GM21528 (cell line): ENCODE measurements around the gene PTAR1.

Experiments used
- ATAC-seq: cut with Tn5 transposase; IDR thresholded peaks from one replicate; pipeline ENCODE4 v1.9.1; 2021; ENCODE audit warnings: mild to moderate bottlenecking, moderate library complexity; ENCODE audit not compliant: unreplicated experiment, low FRiP score

The PTAR1 gene

DNA sequence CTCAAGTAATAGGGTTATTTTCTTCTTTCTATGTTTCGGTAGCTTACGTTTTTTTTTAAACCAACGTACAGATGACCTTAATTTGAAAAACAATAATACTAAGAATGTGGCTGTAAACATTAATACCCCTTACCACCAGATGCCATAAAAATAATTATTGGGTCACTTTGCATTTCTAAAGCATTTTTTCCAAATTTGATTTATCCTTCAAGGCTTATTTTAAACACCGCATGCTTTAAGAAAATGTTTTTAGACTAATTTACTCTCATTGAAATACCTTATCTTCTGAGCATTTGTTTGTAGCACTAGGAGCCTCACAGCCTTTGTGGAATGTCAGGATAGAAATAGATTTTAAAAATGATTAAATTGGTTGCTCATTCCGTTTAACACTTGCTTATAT lies 81.9 kb downstream of the PTAR1 start:
- no peak for ATAC-seq

DNA sequence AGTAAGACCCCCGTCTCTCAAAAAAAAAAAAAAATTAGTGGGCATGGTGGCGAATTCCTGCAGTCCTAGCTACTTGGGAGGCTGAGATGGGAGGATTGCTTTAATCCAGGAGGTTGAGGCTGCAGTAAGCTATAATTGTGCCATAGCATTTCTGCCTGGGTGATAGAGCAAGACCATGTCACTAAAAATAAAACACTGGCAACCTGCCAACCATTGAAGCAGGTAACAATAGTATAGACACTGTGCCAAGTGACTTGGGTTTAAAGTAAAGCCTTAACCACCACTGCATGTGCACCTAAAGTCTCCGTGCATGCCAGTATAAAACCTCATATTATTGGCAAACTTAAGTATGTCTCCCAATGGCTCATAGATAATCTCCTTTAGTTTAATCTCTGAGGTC lies 84.2 kb downstream of the PTAR1 start:
- no peak for ATAC-seq

DNA sequence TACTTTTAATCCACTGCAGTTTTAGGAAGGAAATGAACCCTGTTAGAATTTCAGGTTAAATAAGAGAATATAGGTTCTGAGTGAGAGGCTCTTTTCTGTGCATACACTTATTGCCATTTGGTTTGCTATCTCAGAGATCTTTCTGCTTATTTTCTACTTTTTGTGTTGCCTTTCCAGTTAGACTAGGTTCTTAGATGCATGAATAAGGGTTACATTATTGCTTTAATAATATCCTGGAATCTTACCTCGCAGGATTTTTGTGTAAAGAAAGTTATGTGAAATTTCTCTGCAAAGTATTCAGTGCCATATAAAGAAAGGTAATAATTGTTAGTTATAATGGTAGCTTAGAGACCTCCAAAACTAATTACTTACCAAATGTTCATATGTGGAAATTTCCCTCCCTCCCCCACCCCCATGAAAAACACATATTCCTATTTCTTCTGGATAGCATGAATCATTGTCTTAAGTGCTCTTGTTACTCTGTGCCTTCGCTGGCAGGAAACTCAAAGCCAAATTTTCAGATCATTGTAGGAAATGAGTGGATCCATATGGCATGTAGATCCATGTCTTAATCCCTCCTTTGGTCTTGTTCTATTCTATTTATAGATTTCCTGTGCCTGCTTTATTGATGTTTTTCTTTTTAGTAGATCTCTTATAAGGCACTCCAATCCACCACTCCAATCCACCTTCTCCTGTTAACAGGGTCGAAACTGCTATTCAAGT lies 84.9 kb downstream of the PTAR1 start:
- ATAC-seq = no peak

GRCh38 chr9:69674112-69674685 lies 85.6 kb downstream of the PTAR1 start:
- no peak for ATAC-seq

DNA sequence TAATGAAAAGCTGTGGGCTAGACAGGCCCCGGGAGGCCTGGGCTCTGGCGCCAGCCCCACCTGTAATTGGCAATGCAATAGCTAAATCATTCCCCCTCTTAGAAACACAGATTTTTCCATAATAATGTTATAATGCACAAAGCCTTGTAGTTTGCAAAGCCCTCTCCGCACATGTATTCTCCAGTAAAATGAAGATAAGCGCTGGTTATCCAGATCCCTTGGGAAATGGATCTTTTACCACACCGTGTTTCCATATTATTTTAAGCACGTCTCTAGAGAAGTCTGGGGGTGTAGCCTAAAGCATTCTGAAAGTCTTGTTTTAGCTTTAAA lies 86.5 kb downstream of the PTAR1 start:
- no peak for ATAC-seq

DNA sequence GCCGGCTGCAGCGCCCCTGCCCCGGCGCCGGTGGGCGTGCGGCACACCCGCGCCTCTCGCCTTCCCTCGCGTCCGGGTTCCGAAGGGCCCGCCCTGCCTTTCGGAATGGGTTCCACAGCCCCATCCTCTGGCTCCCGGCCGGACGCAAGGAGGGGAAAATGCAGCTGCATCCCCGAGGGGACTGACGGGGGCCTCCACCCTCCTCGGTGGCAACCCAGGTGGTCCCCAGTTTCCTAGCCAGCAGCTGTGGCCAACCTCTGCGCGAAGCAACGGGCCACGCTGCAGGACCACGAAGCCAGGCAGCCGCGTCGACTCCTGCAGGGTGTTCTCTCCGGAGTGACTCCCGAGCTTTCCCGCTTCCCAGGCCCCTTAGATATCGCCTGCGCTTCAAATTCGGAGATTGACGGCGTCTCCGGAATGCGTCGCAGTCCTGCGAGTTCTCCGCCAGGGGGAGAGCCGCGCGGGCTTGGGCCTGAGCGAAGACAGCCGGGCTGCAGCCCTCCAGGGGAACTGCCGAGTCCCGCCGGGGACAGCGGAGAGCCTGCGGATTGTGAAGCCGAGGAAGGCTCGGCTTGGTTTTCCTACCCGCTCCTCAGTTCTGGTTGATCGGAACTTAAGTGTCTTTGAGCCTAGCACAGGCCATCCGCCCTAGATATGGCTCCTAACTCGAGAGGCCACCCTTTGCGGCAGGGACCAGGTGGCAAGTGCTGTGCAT lies 87.1 kb downstream of the PTAR1 start:
- peak; percentile 92 for ATAC-seq

- ATAC-seq = peak; percentile 54
These were observed 87.8 kb downstream of the PTAR1 start, which contains the start of gene APBA1 for GRCh38 chr9:69671879-69672595. TSS of gene APBA1 (minus strand) at chr9:69672371.

DNA sequence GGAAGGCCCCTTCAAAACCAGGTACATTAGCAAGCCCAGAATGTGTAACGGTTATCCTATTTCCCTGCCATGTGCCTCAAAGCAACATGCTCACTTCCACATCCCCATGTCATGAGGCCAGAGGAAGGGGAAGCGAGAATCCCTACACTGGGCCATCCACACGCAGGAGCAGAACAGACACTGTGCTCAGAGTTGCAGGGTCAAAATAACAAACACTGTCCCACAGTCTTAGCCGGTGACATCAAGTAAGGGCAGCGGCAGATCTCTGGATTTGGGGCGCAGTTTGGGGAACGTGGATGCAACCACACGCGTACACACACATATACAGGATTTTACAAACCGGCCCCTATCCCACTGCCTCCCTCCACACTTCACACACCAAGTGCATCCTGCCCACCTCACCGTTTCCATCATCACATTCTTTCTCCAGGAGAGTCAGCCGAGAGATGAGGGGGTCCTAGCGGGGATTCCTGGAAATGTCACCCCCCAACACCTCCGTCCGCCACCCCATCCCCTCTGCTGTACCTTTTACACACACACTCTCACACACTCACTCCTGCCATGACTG lies 88.4 kb downstream of the PTAR1 start:
- no peak for ATAC-seq

DNA sequence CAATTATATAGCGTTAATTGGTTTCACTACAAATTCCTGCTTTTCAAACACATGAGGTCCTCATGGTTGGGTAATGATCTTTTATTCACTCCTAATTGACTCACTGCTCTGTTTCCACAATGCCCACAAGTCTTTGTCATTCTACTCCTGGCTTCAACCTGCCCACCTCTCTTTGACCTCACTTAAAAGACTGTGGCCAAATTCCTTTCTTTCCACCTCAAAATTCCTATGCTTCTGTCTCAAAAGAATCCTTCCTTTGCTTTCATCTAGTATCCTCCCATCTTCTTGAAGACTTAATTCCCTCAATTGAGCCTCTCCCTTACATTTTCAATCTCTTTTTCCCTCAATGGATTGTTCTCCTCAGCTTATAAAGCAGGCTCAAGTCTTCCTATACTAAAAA lies 92.5 kb downstream of the PTAR1 start:
- no peak for ATAC-seq

DNA sequence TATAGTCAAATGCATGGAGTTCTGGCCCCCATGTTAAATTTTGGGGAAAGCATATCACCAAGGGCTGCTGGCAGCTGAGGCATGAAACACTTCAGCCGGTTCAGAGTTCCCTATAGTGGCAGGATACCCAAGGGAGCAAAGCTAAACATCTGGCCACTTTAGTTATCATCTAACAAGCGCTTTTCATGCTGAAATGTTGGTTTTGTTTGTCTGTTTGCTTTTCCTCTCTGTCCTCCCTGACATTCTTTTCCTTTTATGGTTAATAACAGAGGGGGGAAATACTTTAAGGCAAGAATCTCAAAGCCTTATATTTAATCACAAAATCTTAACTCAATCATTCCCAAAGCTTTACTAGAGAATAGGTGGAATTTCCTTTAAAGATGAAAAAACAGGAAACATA lies 99.5 kb downstream of the PTAR1 start:
- no peak for ATAC-seq
